IgD-negative memory B cell (primary cell): ENCODE measurements around the gene PLXND1. TPM values are rescaled to one million over a fixed set of nuclear protein-coding genes. Genes with fewer than 3 reads are reported as not detected.
"Not testable (repeated sequence)": the region's sequence is repeated elsewhere in the genome, so short reads cannot be mapped to it uniquely, and the experiment has no call there.

Experiments
- H3K27ac Mint-ChIP-seq, 3 donors: one replicate each; pipeline ENCODE4 v1.8.0; 2020 to 2022; ENCODE audit warnings: mild to moderate bottlenecking in 3 of 3, mixed read lengths in 3 of 3, moderate library complexity in 1 of 3
- H3K27me3 Mint-ChIP-seq: one replicate; pipeline ENCODE4 v1.8.0; 2021; ENCODE audit warnings: mixed read lengths
- H3K36me3 Mint-ChIP-seq: one replicate; pipeline ENCODE4 v1.8.0; 2020; ENCODE audit warnings: mild to moderate bottlenecking, mixed read lengths
- H3K4me1 Mint-ChIP-seq, 3 donors: one replicate each; pipeline ENCODE4 v1.8.0; 2020 to 2022; ENCODE audit warnings: mixed read lengths in 3 of 3, mild to moderate bottlenecking in 1 of 3
- H3K4me3 Mint-ChIP-seq, 4 donors: one replicate each; pipeline ENCODE4 v1.8.0; 2020 to 2022; ENCODE audit warnings: mild to moderate bottlenecking in 4 of 4, mixed read lengths in 4 of 4, moderate library complexity in 3 of 4
- H3K9me3 Mint-ChIP-seq, 3 donors: one replicate each; pipeline ENCODE4 v1.8.0; 2020 to 2021; ENCODE audit warnings: mixed read lengths in 3 of 3, mild to moderate bottlenecking in 1 of 3
- polyA plus RNA-seq: library from polyadenylated mRNA; unstranded; fragments of 300-500 nt; fragmentation: Illumina TruSeq; gene quantifications from one replicate; pipeline ENCODE4 v1.2.3, GENCODE V29; 2021

The PLXND1 gene
- polyA plus RNA-seq, 1 donor from 2014 or later = 3.0 TPM

GRCh38 chr3:129515108-129515820 is 91.2 kb downstream of the PLXND1 start:
- H3K27ac Mint-ChIP-seq, H3K9me3 Mint-ChIP-seq, H3K4me1 Mint-ChIP-seq, H3K27me3 Mint-ChIP-seq, H3K36me3 Mint-ChIP-seq, H3K4me3 Mint-ChIP-seq: not testable (repeated sequence)

GRCh38 chr3:129514563-129514962 is 91.9 kb downstream of the PLXND1 start:
- Mint-ChIP-seq H3K36me3 (peaks cover 7% of the 10 kb centered on the region), H3K4me1 (no peaks in the 10 kb centered on the region), H3K27me3 (no peaks in the 10 kb centered on the region), H3K9me3 (no peaks in the 10 kb centered on the region), H3K27ac (no peak overlapping the region), H3K4me3 (no peak overlapping the region)

- Mint-ChIP-seq H3K4me3 (no peak overlapping the region), H3K36me3 (peaks cover 6% of the 10 kb centered on the region), H3K4me1 (no peaks in the 10 kb centered on the region), H3K27ac (no peak overlapping the region), H3K27me3 (no peaks in the 10 kb centered on the region), H3K9me3 (no peaks in the 10 kb centered on the region)
These were observed 92.4 kb downstream of the PLXND1 start for GRCh38 chr3:129514110-129514509.

- Mint-ChIP-seq H3K27me3 (no peaks in the 10 kb centered on the region), H3K27ac (peak overlapping the region in 1 of 3 donors; percentile 36), H3K4me3 (no peak overlapping the region), H3K4me1 (no peaks in the 10 kb centered on the region), H3K9me3 (no peaks in the 10 kb centered on the region), H3K36me3 (peaks cover 4% of the 10 kb centered on the region)
These were observed 92.8 kb downstream of the PLXND1 start for GRCh38 chr3:129513705-129514104.

- H3K4me3 Mint-ChIP-seq = no peak overlapping the region
- no peaks in the 10 kb centered on the region for H3K27me3 Mint-ChIP-seq
- H3K4me1 Mint-ChIP-seq = no peaks in the 10 kb centered on the region
- peak overlapping the region in 2 of 3 donors; percentile 53 to 85 for H3K27ac Mint-ChIP-seq
- peaks cover 4% of the 10 kb centered on the region for H3K36me3 Mint-ChIP-seq
- H3K9me3 Mint-ChIP-seq = no peaks in the 10 kb centered on the region
These were observed 93.9 kb downstream of the PLXND1 start for GRCh38 chr3:129512595-129512994.

- Mint-ChIP-seq H3K4me1 (no peaks in the 10 kb centered on the region), H3K27me3 (no peaks in the 10 kb centered on the region), H3K4me3 (no peak overlapping the region), H3K27ac (no peak overlapping the region), H3K9me3 (no peaks in the 10 kb centered on the region), H3K36me3 (no peaks in the 10 kb centered on the region)
These were observed 99.2 kb downstream of the PLXND1 start for GRCh38 chr3:129507181-129507831.

- no peak overlapping the region for H3K27ac Mint-ChIP-seq
- H3K36me3 Mint-ChIP-seq = no peaks in the 10 kb centered on the region
- H3K4me3 Mint-ChIP-seq = peak overlapping the region in 1 of 4 donors; percentile 28
- no peaks in the 10 kb centered on the region for H3K9me3 Mint-ChIP-seq
- no peaks in the 10 kb centered on the region for H3K27me3 Mint-ChIP-seq
- H3K4me1 Mint-ChIP-seq = no peaks in the 10 kb centered on the region
These were observed 100.2 kb downstream of the PLXND1 start for GRCh38 chr3:129506231-129506742.

- no peak overlapping the region for H3K4me3 Mint-ChIP-seq
- no peaks in the 10 kb centered on the region for H3K4me1 Mint-ChIP-seq
- H3K27ac Mint-ChIP-seq = no peak overlapping the region
- no peaks in the 10 kb centered on the region for H3K9me3 Mint-ChIP-seq
- no peaks in the 10 kb centered on the region for H3K27me3 Mint-ChIP-seq
- peaks cover 4% of the 10 kb centered on the region for H3K36me3 Mint-ChIP-seq
These were observed 101.1 kb downstream of the PLXND1 start for GRCh38 chr3:129505341-129505740.

Other genes with a start within 250 kb of the PLXND1 start
- gene EFCAB12, start 178.0 kb downstream of the PLXND1 start, polyA plus RNA-seq = 0.71 TPM
- 123 TPM for gene MBD4, start 166.7 kb downstream of the PLXND1 start, polyA plus RNA-seq
- gene IFT122, start 166.5 kb downstream of the PLXND1 start, polyA plus RNA-seq = 4.5 TPM
- gene RHO, start 78.0 kb downstream of the PLXND1 start, polyA plus RNA-seq = not detected
- gene H1-8, start 63.5 kb downstream of the PLXND1 start, polyA plus RNA-seq = not detected